K562 (cell line): Measurements from ENCODE around the gene NEMF. TPM values are rescaled to one million over a fixed set of nuclear protein-coding genes. Genes with fewer than 3 reads are reported as not detected.

ENCODE experiments used
- ARHGAP35 ChIP-seq: fragments of 450-650 bp; IDR thresholded peaks from 2 replicates; pipeline ENCODE4 v1.6.1; 2018; ENCODE audit not compliant: partially characterized antibody
- ATF4 ChIP-seq: fragments of 450-650 bp; formaldehyde crosslinking; IDR thresholded peaks from 2 replicates; pipeline ENCODE4 v1.4.0; 2022; ENCODE audit warnings: mild to moderate bottlenecking, moderate library complexity
- E2F6 ChIP-seq, 2 experiments: IDR thresholded peaks; 2 replicates each; pipeline ENCODE4 v1.6.1; 2011; ENCODE audit warnings: borderline replicate concordance in 1 of 2, control low read depth in 1 of 2, low read depth in 1 of 2, low read length in 1 of 2, mild to moderate bottlenecking in 1 of 2, mixed read lengths in 1 of 2, moderate library complexity in 1 of 2; ENCODE audit not compliant: insufficient read depth in 1 of 2, insufficient read length in 1 of 2, poor library complexity in 1 of 2, severe bottlenecking in 1 of 2; ENCODE audit errors: extremely low read depth in 1 of 2
- ELK3 ChIP-seq: fragments of 450-650 bp; formaldehyde crosslinking; IDR thresholded peaks from 2 replicates; pipeline ENCODE4 v1.4.0; 2020; ENCODE audit warnings: mild to moderate bottlenecking
- NEUROD1 ChIP-seq: fragments of 150-350 bp; IDR thresholded peaks from 2 replicates; pipeline ENCODE4 v1.6.1; 2014; ENCODE audit warnings: borderline replicate concordance, low read length, low read depth; ENCODE audit not compliant: partially characterized antibody
- NFE2L1 ChIP-seq: fragments of 450-650 bp; IDR thresholded peaks from 2 replicates; pipeline ENCODE4 v1.6.1; 2016; ENCODE audit warnings: missing genetic modification characterization, low read depth, mild to moderate bottlenecking, missing compliant biosample characterization, moderate library complexity, borderline replicate concordance
- NONO ChIP-seq, 2 experiments: fragments of 200-400 bp in 1 of 2; fragments of 450-650 bp in 1 of 2; formaldehyde crosslinking in 1 of 2; IDR thresholded peaks; 2 replicates each; pipeline ENCODE4 v1.6.1; 2017; ENCODE audit warnings: low read depth in 2 of 2, mild to moderate bottlenecking in 2 of 2, moderate library complexity in 2 of 2, low read length in 1 of 2
- XRCC4 ChIP-seq: IDR thresholded peaks from one replicate; pipeline ENCODE4 v1.6.1; 2011; ENCODE audit not compliant: insufficient read depth, insufficient read length; ENCODE audit errors: extremely low read depth
- ZNF644 ChIP-seq: fragments of 200-800 bp; sonication (Bioruptor generic); IDR thresholded peaks from 2 replicates; pipeline ENCODE4 v1.6.1; 2016; ENCODE audit warnings: low read depth, missing genetic modification characterization, missing compliant biosample characterization
- ZNF778 ChIP-seq: fragments of 450-650 bp; formaldehyde crosslinking; IDR thresholded peaks from 2 replicates; pipeline ENCODE4 v1.4.0; 2020; ENCODE audit warnings: mild to moderate bottlenecking, moderate library complexity
- polyA plus RNA-seq, 8 experiments: library from polyadenylated mRNA; depleted of rRNA in 4 of 8; stranded (reverse) in 5 of 8; unstranded in 3 of 8; fragments of >200 nt; fragmentation: Nextera tagmentation in 2 of 8; fragmentation: Illumina TruSeq in 1 of 8; extraction: Ambion mirVana in 2 of 8; extraction: Trizol in 1 of 8; gene quantifications; 2 replicates each; pipeline versions ENCODE4 v1.2.1 to v1.2.3, GENCODE V29; 2011 to 2014; ENCODE audit warnings: inconsistent platforms in 1 of 8, missing spikeins in 1 of 8
- total RNA-seq, 7 experiments: library from RNA; depleted of rRNA in 6 of 7; stranded (reverse); fragments of >200 nt in 6 of 7; fragmentation: Illumina TruSeq in 2 of 7; extraction: Trizol in 2 of 7; gene quantifications; 2 replicates each; pipeline versions ENCODE4 v1.2.1 to v1.2.3, GENCODE V29; 2011 to 2021; ENCODE audit warnings: low replicate concordance in 1 of 7
- TF ChIP-seq, protein P1 (sequence below): fragments of 200-600 bp; sonication (generic); IDR thresholded peaks from one replicate; pipeline ENCODE4 v1.6.1; 2012; ENCODE audit warnings: mild to moderate bottlenecking, low read depth, low read length, inconsistent platforms

Gene NEMF
- total and polyA plus RNA-seq, 9 of the 15 experiments (the other 6 are each of a cell fraction or from before 2014, with no cell fraction given): 38.8 to 94.4 (median 61.0) TPM

- TF ChIP-seq, protein P1, sequence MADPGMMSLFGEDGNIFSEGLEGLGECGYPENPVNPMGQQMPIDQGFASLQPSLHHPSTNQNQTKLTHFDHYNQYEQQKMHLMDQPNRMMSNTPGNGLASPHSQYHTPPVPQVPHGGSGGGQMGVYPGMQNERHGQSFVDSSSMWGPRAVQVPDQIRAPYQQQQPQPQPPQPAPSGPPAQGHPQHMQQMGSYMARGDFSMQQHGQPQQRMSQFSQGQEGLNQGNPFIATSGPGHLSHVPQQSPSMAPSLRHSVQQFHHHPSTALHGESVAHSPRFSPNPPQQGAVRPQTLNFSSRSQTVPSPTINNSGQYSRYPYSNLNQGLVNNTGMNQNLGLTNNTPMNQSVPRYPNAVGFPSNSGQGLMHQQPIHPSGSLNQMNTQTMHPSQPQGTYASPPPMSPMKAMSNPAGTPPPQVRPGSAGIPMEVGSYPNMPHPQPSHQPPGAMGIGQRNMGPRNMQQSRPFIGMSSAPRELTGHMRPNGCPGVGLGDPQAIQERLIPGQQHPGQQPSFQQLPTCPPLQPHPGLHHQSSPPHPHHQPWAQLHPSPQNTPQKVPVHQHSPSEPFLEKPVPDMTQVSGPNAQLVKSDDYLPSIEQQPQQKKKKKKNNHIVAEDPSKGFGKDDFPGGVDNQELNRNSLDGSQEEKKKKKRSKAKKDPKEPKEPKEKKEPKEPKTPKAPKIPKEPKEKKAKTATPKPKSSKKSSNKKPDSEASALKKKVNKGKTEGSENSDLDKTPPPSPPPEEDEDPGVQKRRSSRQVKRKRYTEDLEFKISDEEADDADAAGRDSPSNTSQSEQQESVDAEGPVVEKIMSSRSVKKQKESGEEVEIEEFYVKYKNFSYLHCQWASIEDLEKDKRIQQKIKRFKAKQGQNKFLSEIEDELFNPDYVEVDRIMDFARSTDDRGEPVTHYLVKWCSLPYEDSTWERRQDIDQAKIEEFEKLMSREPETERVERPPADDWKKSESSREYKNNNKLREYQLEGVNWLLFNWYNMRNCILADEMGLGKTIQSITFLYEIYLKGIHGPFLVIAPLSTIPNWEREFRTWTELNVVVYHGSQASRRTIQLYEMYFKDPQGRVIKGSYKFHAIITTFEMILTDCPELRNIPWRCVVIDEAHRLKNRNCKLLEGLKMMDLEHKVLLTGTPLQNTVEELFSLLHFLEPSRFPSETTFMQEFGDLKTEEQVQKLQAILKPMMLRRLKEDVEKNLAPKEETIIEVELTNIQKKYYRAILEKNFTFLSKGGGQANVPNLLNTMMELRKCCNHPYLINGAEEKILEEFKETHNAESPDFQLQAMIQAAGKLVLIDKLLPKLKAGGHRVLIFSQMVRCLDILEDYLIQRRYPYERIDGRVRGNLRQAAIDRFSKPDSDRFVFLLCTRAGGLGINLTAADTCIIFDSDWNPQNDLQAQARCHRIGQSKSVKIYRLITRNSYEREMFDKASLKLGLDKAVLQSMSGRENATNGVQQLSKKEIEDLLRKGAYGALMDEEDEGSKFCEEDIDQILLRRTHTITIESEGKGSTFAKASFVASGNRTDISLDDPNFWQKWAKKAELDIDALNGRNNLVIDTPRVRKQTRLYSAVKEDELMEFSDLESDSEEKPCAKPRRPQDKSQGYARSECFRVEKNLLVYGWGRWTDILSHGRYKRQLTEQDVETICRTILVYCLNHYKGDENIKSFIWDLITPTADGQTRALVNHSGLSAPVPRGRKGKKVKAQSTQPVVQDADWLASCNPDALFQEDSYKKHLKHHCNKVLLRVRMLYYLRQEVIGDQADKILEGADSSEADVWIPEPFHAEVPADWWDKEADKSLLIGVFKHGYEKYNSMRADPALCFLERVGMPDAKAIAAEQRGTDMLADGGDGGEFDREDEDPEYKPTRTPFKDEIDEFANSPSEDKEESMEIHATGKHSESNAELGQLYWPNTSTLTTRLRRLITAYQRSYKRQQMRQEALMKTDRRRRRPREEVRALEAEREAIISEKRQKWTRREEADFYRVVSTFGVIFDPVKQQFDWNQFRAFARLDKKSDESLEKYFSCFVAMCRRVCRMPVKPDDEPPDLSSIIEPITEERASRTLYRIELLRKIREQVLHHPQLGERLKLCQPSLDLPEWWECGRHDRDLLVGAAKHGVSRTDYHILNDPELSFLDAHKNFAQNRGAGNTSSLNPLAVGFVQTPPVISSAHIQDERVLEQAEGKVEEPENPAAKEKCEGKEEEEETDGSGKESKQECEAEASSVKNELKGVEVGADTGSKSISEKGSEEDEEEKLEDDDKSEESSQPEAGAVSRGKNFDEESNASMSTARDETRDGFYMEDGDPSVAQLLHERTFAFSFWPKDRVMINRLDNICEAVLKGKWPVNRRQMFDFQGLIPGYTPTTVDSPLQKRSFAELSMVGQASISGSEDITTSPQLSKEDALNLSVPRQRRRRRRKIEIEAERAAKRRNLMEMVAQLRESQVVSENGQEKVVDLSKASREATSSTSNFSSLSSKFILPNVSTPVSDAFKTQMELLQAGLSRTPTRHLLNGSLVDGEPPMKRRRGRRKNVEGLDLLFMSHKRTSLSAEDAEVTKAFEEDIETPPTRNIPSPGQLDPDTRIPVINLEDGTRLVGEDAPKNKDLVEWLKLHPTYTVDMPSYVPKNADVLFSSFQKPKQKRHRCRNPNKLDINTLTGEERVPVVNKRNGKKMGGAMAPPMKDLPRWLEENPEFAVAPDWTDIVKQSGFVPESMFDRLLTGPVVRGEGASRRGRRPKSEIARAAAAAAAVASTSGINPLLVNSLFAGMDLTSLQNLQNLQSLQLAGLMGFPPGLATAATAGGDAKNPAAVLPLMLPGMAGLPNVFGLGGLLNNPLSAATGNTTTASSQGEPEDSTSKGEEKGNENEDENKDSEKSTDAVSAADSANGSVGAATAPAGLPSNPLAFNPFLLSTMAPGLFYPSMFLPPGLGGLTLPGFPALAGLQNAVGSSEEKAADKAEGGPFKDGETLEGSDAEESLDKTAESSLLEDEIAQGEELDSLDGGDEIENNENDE: peak; percentile 81
- no peak for TF ChIP-seq ATF4 (CRISPR knock-in tag)
- TF ChIP-seq XRCC4: no peak
- TF ChIP-seq E2F6 (IDR thresholded peaks at IDR 0.05; ENCODE audit: borderline replicate concordance in 1 of 2, extremely low read depth in 1 of 2, insufficient read depth in 1 of 2, insufficient read length in 1 of 2, low read depth in 1 of 2, low read length in 1 of 2, poor library complexity in 1 of 2, severe bottlenecking in 1 of 2): no peak
- TF ChIP-seq ARHGAP35: no peak
- TF ChIP-seq ZNF778 (CRISPR knock-in tag): no peak
- TF ChIP-seq ZNF644 (tag): no peak
- TF ChIP-seq NFE2L1 (tag): no peak
- TF ChIP-seq NEUROD1: no peak
- no peak for TF ChIP-seq ELK3 (CRISPR knock-in tag)
- TF ChIP-seq NONO (IDR thresholded peaks at IDR 0.05; ENCODE audit: low read depth in 2 of 2, low read length in 1 of 2): no peak
Observed at GRCh38 chr14:49853158-49853477, 530 bp upstream of the NEMF start (continued).
